IMR-90 (cell line): Measurements from ENCODE around the gene PSMG1.

Source experiments
- CEBPB ChIP-seq: IDR thresholded peaks from 2 replicates; pipeline ENCODE4 v1.6.1; 2012; ENCODE audit warnings: low read depth, low read length, improper control_type of control experiment
- POLR2A ChIP-seq: IDR thresholded peaks from 2 replicates; pipeline ENCODE4 v1.6.1; 2012; ENCODE audit warnings: mild to moderate bottlenecking, low read depth, low read length
- RAD21 ChIP-seq: IDR thresholded peaks from 2 replicates; pipeline ENCODE4 v1.6.1; 2012; ENCODE audit warnings: low read length, improper control_type of control experiment
- SMC3 ChIP-seq: fragments of 150-350 bp; IDR thresholded peaks from 2 replicates; pipeline ENCODE4 v1.6.1; 2016; ENCODE audit warnings: low read depth, mild to moderate bottlenecking, antibody characterized with exemption, low read length, moderate library complexity
- TF ChIP-seq, protein P1 (sequence below): conservative IDR thresholded peaks from 2 replicates; pipeline ENCODE4 v1.5.1; 2012; ENCODE audit warnings: mild to moderate bottlenecking, low read depth, low read length, improper control_type of control experiment

DNA sequence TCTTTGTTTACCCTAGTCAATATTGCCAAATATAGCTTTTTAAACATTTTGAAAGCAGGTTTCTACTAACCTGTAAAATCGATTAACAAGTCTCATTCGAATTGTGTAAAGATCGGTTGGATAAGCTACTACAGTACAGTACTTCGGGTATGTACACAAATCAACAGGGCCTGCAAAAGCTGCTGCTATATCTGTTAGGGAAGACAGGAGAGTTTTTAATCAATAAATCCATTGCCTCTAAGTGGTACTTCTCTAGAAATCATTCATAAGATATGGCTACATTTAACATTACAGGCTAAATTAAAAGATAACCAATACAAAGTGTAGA, 34.8 kb upstream of the PSMG1 start:
- no peak for TF ChIP-seq POLR2A
- TF ChIP-seq, protein P1, sequence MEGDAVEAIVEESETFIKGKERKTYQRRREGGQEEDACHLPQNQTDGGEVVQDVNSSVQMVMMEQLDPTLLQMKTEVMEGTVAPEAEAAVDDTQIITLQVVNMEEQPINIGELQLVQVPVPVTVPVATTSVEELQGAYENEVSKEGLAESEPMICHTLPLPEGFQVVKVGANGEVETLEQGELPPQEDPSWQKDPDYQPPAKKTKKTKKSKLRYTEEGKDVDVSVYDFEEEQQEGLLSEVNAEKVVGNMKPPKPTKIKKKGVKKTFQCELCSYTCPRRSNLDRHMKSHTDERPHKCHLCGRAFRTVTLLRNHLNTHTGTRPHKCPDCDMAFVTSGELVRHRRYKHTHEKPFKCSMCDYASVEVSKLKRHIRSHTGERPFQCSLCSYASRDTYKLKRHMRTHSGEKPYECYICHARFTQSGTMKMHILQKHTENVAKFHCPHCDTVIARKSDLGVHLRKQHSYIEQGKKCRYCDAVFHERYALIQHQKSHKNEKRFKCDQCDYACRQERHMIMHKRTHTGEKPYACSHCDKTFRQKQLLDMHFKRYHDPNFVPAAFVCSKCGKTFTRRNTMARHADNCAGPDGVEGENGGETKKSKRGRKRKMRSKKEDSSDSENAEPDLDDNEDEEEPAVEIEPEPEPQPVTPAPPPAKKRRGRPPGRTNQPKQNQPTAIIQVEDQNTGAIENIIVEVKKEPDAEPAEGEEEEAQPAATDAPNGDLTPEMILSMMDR: no peak
- no peak for TF ChIP-seq CEBPB
- TF ChIP-seq SMC3: no peak
- TF ChIP-seq RAD21: no peak
